ENCODE data around the gene L3MBTL4.
"Not testable (repeated sequence)": the region's sequence is repeated elsewhere in the genome, so short reads cannot be mapped to it uniquely, and the experiment has no call there.

L3MBTL4 gene

DNA sequence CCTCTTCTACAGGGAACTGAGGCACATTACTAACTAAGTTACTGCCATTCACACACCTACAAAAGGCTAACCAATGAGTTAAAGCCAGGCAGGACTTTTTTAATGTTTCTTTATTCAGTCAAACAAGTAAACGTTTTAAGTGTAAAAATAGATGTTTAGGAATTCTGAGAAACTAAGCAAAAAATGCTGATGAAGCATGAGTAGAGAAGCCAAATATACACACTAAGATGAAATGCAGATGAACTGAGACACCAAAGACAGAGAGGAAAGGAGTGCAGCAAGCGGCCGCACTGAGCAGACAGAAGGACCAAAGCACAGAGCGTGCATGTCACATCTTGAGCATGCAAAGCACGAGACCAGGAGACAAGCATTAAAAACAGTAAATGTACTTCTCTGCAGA lies 17.9 kb downstream of the L3MBTL4 start:
- FAIRE-seq: no peak
- no peak for DNase-seq (ENCODE audit: insufficient read length, low spot score)
- no peak for TF ChIP-seq POLR2A (IDR thresholded peaks at IDR 0.05; ENCODE audit: low read depth, low read length)

DNA sequence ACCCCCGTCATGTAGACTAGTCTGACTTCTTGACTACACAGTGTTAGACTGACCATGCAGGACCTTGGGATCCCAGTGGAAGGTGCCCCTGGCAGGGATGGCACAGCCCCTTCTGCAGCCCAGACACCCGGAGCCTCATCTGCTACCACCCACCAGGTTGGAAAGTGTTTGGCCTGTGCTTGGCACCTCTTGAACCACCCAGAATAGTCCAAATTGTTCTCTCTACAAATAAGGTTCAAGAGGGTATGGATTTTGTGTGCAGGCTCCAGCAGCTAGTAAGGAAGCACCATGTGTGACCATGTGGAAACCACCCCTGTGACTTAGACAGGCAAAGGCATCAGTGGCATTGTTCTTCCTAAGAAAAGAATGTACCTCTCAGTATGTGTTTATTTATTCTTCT lies 18.4 kb downstream of the L3MBTL4 start:
- FAIRE-seq (no peak), DNase-seq (ENCODE audit: insufficient read length, low spot score) (no peak)
- no peak for TF ChIP-seq POLR2A (IDR thresholded peaks at IDR 0.05; ENCODE audit: low read depth, low read length)

DNA sequence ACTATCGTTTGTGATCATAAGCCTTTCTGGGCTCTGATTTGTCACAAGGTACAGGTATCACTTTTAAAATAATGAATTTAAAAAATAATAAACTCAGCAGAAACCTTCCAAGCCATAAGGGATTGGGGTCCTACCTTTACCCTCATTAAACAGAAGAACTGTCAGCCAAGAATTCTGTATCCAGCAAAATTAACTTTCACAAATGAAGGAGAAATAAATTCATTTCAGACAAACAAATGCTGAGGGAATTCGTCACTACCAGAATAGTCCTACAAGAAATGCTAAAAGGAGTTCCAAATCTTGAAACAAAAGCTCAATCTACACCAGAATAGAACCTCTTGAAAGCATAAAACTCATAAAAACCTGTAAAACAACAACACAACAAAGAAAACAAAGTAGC lies 25.7 kb downstream of the L3MBTL4 start:
- TF ChIP-seq POLR2A (IDR thresholded peaks at IDR 0.05; ENCODE audit: low read depth, low read length): no peak
- FAIRE-seq: no peak

DNA sequence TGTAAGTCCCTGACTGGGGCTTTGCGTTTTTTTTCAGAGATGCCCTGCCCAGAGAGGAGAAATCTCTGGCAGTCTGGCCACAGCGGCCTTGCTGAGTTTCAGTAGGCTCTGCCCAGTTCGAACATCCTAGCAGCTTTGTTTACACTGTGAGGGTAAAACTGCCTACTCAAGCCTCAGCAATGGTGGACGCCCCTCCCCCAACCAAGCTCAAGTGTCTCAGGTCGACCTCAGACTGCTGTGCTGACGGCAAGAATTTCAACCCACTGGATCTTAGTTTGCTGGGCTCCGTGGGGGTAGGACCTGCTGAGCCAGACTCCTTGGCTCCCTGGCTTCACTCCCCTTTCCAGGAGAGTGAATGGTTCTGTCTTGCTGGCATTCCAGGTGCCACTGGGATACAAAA lies 31.7 kb downstream of the L3MBTL4 start:
- no peak for FAIRE-seq
- TF ChIP-seq POLR2A (IDR thresholded peaks at IDR 0.05; ENCODE audit: low read depth, low read length): no peak
- DNase-seq (ENCODE audit: insufficient read length, low spot score): no peak

More for the DNA sequence above, 25.7 kb downstream of the L3MBTL4 start:
- DNase-seq (ENCODE audit: insufficient read length, low spot score): no peak

DNA sequence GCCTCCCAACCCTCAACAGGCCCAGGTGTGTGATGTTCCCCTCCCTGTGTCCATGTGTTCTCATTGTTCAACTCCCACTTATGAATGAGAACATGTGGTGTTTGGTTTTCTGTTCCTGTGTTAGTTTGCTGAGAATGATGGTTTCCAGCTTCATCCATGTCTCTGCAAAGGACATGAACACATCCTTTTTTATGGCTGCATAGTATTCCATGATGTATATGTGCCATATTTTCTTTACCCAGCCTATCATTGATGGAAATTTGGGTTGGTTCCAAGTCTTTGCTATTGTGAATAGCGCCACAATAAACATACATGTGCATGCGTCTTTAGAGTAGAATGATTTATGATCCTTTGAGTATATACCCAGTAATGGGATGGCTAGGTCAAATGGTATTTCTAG lies 37.2 kb downstream of the L3MBTL4 start:
- FAIRE-seq; DNase-seq (ENCODE audit: insufficient read length, low spot score): not testable (repeated sequence)

DNA sequence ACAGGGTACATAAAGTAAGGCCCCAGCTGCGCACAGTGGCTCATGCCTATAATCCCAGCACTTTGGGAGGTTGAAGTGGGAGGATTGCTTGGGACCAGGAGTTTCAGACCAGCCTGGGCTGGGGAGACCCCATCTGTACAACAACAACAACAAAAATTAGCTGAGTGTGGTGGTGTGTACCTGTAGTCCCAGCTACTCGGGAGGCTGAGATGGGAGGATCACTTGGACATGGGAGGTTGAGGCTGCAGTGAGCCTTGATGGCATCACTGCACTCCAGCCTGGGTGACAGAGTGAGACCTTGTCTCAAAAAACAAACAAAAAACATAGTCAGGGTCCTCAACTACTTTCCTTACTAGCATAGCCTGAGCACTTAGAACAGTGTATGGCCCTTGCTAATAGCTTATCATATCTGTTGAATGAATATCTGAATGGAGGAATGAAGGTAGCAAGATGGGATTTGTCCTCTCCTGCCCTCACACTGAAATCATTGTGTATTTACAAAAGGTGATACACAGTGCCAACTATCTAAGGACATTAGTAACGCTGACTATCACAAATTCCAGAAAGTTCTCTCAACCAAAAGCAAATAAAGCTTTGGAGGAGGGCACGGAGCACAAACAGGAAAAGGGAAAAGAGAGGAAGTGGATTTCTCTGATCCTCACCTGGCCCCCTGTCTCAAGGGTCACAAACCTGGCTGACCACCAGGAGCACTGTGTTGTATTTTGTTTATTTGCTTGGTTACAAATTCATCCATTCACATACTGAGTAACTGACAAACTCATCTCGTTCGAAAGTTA lies 38.1 kb downstream of the L3MBTL4 start:
- DNase-seq (ENCODE audit: insufficient read length, low spot score) (no peak), FAIRE-seq (no peak)
- no peak for TF ChIP-seq POLR2A (IDR thresholded peaks at IDR 0.05; ENCODE audit: low read depth, low read length)

DNA sequence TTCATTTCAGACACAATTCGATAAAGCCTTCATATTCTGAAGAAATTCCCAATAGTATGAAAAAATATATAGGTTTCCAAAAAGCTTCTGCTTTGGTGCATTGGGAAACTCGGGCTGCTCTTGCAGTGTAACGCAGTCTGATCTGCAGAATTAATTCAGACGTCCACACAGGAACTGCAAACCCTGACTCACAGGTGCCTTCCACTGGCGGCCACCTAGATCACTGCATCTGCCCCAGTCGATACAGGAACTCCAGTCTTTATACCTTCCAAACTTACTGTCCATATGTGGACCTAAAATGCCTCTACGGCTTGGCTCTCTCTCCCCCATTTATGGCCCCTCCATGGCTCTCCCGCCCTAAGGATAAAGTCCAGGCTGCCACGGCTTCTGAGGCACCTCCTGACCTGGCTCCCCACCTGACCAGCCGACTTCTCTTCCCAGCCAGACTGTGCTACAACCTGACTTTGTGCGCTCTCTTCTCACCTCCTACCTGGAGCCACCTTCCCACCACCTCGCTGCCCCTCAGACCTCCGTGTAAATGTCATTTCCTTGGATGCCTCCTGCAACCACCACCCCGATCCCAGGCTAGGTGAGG lies 39.7 kb downstream of the L3MBTL4 start:
- FAIRE-seq (no peak), DNase-seq (ENCODE audit: insufficient read length, low spot score) (no peak)
- no peak for TF ChIP-seq POLR2A (IDR thresholded peaks at IDR 0.05; ENCODE audit: low read depth, low read length)

DNA sequence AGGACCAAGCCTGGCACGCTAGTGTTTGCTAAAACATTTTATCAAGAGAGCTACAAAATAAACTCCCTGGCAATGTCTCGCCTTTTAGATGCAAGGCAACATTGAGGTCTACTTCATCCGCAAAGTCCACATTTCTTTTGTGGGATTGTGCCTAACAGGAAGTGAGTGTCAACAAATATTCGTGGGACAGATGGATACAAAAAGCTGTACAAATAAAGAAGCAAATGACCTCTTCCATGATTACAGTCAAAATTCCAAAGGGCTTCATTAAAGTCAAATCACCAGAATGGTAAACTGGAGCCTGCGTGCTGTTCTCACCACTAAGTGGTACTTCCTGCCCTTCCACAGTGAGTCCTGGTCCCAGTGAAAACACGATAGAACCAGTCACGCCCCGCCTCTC lies 40.4 kb downstream of the L3MBTL4 start:
- no peak for TF ChIP-seq POLR2A (IDR thresholded peaks at IDR 0.05; ENCODE audit: low read depth, low read length)
- no peak for DNase-seq (ENCODE audit: insufficient read length, low spot score)
- no peak for FAIRE-seq

DNA sequence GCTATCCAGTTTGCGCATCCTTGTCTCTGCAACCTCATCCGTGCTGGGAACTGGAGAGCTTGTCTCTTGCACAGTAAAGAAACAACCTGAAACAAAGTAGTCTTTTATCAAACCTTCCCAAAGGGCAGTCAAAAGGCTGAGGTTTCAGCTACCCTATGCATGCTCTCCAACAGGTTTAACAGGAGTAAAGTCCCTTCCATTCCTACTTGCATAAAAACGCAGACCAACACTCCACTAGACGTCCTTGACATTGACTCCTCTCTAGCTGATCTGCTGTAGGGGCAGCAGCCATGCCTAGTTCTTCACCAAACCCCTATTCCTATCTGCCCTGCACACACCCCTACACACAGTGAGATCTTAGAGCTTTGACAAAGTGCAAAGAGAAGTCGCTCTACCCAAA lies 41.5 kb downstream of the L3MBTL4 start:
- DNase-seq (ENCODE audit: insufficient read length, low spot score) (no peak), FAIRE-seq (no peak)
- TF ChIP-seq POLR2A (IDR thresholded peaks at IDR 0.05; ENCODE audit: low read depth, low read length): no peak

DNA sequence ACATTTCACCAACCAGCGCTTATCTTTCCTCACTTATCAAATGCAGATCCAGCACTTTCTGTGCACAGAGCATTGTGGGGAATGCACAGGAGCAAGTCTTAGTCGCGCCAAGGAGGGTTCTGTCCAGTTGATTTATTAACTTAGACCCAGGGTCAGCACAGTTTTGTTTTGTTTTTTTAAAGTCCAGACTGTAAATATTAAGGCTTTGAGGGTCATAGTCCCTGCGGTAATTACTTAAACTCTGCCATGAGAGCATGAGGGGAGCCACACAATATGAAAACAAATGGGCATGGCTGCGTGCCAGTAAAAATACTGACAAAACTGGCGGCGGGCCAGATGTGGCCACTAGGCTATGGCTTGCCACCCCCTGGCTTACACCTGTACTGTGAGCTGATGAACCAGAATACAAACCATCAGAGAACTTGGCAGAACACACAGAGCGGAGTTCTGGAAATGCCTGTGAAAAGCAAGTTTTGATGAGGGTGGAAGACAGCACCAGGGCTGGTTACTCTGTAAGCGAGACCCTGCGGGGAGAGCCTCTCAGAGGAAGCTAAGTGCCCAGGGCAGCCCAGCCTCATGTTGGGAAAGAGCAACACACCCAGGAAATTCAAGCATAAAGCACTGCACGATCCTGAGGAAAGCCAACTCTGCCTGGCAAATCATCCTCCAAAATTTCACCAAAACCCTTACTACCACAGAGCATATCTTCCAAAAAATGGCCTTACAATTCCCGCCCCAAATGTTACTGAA lies 43.6 kb downstream of the L3MBTL4 start:
- DNase-seq (ENCODE audit: insufficient read length, low spot score) (no peak), FAIRE-seq (no peak)
- TF ChIP-seq POLR2A (IDR thresholded peaks at IDR 0.05; ENCODE audit: low read depth, low read length): no peak

DNA sequence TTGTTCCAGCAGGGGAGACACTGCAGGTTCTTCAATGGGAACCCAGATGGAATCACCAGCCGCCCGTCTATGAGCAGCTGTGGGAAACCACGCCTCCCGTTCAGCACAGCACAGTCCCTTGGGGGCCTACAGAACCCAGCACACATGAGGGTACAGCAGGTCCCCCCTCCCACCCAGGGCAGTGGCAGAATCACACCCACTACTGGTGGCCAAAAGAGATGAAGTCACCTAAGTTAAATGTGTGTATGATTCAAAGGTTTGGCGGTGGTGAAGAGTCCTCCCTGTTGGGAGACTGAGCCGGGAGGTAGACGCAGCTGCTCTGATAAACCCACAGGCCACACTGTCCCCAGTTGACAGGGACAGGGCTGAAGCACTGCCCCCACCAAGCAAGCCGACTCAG lies 44.3 kb downstream of the L3MBTL4 start:
- TF ChIP-seq POLR2A (IDR thresholded peaks at IDR 0.05; ENCODE audit: low read depth, low read length): no peak
- FAIRE-seq: no peak
- no peak for DNase-seq (ENCODE audit: insufficient read length, low spot score)

DNA sequence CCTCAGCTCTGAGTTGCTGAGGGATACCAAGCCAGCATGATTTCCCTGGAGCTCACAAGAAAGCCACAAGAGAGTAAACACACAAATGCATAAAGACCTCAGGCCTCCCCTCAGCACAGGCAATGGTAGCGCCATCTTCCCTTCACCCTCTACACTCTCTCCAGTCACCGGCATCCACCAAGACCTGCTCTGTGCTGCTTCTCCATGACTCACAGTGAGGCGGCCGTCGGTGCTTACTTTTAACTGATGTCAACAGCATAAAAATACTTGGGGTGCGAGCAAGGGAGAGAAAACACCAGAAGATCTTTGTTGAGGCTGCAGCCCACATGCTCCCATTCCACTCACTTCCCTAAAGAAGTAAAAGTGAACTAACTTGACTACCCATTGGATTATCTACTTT lies 46.7 kb downstream of the L3MBTL4 start:
- FAIRE-seq: no peak
- no peak for TF ChIP-seq POLR2A (IDR thresholded peaks at IDR 0.05; ENCODE audit: low read depth, low read length)

DNA sequence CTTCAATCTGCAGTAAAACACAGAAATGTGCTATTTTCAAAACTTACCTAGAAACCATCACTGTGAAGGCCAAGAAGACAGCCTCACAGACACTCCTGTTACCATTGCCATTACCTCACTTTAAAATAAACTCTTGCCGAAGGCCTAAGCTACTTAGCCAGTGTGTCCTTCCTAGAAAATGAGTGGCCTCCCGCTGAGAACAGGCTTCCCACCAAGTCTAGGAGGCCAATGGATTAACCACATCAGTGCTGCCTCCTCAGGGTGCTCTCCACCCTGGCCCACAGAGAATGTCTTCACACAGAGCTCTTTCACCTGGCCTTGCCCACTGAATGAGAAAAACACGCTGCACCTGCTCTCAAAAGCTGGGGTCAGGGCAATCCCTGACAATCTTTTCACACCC lies 47.5 kb downstream of the L3MBTL4 start:
- no peak for TF ChIP-seq POLR2A (IDR thresholded peaks at IDR 0.05; ENCODE audit: low read depth, low read length)
- no peak for FAIRE-seq
- no peak for DNase-seq (ENCODE audit: insufficient read length, low spot score)

More for the DNA sequence above, 46.7 kb downstream of the L3MBTL4 start:
- no peak for DNase-seq (ENCODE audit: insufficient read length, low spot score)

DNA sequence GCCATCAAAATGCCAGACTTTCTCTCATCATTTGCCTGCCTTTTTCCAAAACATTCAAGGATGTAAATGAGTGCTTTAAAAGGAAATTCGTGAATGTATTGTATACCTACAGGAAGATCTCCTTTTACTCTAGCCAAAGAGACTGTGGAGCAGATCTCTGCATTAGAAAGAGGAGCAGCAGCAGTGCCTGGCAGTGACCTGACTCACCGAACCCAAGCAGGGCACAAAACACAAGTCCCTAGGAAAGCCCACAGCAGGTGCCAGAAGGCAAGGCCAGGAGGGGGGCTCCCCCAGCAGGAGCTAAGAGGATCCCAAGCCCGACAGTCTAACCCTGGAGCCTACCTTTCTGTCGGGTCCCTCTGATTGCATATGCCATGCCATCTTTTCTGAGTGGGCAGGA lies 47.9 kb downstream of the L3MBTL4 start:
- no peak for FAIRE-seq
- no peak for DNase-seq (ENCODE audit: insufficient read length, low spot score)

DNA sequence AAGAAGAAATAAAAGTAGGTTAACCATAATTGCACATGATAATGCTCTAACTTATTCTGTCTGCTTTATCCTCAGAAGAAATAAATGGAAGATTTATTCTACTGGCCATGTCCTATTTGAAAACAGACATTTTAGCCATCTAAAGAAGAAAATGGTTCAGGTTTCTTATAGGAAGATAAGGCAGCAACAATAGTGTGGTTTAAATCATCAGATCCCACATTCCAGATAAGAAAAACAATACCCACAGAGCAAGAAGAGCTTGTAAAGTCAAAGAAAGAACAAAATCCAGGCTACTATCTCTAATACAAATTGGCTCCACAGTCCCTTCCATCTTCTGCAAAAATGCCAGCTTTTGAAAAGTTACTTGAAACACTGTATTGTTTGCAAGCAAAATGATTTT lies 49.3 kb downstream of the L3MBTL4 start:
- FAIRE-seq (no peak), DNase-seq (ENCODE audit: insufficient read length, low spot score) (no peak)
- TF ChIP-seq POLR2A (IDR thresholded peaks at IDR 0.05; ENCODE audit: low read depth, low read length): no peak

More for the DNA sequence above, 47.9 kb downstream of the L3MBTL4 start:
- no peak for TF ChIP-seq POLR2A (IDR thresholded peaks at IDR 0.05; ENCODE audit: low read depth, low read length)
